ENCODE measurements around the gene P3H3.
A peak's percentile ranks its signal among the peaks of the same experiment; 100 is the strongest.

P3H3 gene

DNA sequence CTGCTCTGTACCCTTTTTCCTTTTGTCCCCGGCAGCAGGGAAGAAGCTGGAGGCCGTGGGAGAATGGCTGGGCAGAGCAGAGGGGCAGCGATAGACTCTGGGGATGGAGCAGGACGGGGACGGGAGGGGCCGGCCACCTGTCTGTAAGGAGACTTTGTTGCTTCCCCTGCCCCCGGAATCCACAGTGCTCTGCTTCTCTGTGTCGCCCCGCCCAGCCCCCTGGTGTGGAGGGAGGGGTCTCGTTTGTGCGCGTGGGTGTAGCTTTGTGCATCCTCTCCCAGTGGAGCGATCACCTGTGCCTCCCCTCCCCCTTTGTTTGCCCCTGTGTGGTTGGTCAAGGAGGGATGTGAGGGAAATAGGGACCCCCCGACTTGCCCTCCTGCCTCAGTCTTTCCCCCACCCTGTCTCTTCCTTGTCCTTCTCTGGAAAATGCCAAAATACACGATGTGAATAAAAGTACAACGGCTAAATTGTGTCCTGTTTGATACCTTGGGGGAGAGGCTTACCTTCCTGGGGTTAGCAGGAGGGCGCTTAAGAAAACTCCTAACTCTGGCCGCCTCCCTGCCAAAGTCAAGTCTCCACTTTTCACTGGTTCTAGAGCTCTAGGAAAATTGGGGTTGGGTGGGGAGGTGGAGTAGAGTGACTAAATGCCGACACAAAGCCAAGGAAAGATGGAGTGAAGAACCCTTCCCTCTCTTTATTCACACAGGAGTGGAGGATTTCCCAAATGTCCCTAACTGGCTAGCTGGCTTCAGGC is 38.1 kb downstream of the P3H3 start:
- POLR2A ChIA-PET: interaction anchor here (0.6 to 7.6 kb wide), 18 partner anchors 12 to 356 kb away, joined by 3 to 183 read pairs (median 6); partner anchors contain the start of genes C12orf57, CDCA3, COPS7A and LRRC23
- Histone ChIP-seq H3K27ac (ENCODE audit: extremely low read depth, low read depth, low read length) (no peak overlapping the region), H3K36me3 (ENCODE audit: control insufficient read depth in 2 of 2, insufficient read depth in 1 of 2, low read length in 2 of 2) (peaks cover 13 to 79% of the 10 kb centered on the region in 2 experiments)

More for the DNA sequence above, 38.1 kb downstream of the P3H3 start:
- TF ChIP-seq YY1 (tag by site-specific recombination; IDR thresholded peaks at IDR 0.05) (no peak), GLIS2 (tag by site-specific recombination; IDR thresholded peaks at IDR 0.05) (peak; percentile 35), ZNF391 (tag by site-specific recombination; IDR thresholded peaks at IDR 0.05; ENCODE audit: borderline replicate concordance, low read depth) (no peak), GLIS1 (tag by site-specific recombination; IDR thresholded peaks at IDR 0.05) (0 out of 2 replicates have a peak, but pooled peaks have one; percentile 7), ZNF114 (tag by site-specific recombination; IDR thresholded peaks at IDR 0.05) (no peak), ZNF302 (tag by site-specific recombination; IDR thresholded peaks at IDR 0.05; ENCODE audit: low read depth) (no peak), ZNF202 (tag by site-specific recombination; IDR thresholded peaks at IDR 0.05; ENCODE audit: borderline replicate concordance) (no peak), EGR2 (tag by site-specific recombination; IDR thresholded peaks at IDR 0.05; ENCODE audit: low read depth) (peak; percentile 36; the same call in 1 of the 2 replicates), ZNF449 (tag by site-specific recombination; IDR thresholded peaks at IDR 0.05) (no peak), ZFP37 (tag by site-specific recombination; IDR thresholded peaks at IDR 0.05) (no peak), RBAK (tag by site-specific recombination; IDR thresholded peaks at IDR 0.05) (no peak), BCL6B (tag by site-specific recombination; IDR thresholded peaks at IDR 0.05) (no peak), ZFHX2 (tag by site-specific recombination; conservative IDR thresholded peaks at IDR 0.05) (peak; percentile 45), ZBTB17 (tag by site-specific recombination; IDR thresholded peaks at IDR 0.05) (no peak), ZNF692 (tag by site-specific recombination; IDR thresholded peaks at IDR 0.05) (no peak), ZNF514 (tag by site-specific recombination; IDR thresholded peaks at IDR 0.05) (no peak), KLF8 (tag by site-specific recombination; IDR thresholded peaks at IDR 0.05) (no peak), KLF1 (tag by site-specific recombination; IDR thresholded peaks at IDR 0.05) (peak; percentile 90), SP2 (tag by site-specific recombination; IDR thresholded peaks at IDR 0.05) (peak; percentile 34; the same call in 1 of the 2 replicates), SCRT2 (tag by site-specific recombination; IDR thresholded peaks at IDR 0.05) (peak; percentile 45; the same call in 1 of the 2 replicates), ZNF394 (tag by site-specific recombination; IDR thresholded peaks at IDR 0.05; ENCODE audit: borderline replicate concordance) (no peak)
- TF ChIP-seq, protein P1, sequence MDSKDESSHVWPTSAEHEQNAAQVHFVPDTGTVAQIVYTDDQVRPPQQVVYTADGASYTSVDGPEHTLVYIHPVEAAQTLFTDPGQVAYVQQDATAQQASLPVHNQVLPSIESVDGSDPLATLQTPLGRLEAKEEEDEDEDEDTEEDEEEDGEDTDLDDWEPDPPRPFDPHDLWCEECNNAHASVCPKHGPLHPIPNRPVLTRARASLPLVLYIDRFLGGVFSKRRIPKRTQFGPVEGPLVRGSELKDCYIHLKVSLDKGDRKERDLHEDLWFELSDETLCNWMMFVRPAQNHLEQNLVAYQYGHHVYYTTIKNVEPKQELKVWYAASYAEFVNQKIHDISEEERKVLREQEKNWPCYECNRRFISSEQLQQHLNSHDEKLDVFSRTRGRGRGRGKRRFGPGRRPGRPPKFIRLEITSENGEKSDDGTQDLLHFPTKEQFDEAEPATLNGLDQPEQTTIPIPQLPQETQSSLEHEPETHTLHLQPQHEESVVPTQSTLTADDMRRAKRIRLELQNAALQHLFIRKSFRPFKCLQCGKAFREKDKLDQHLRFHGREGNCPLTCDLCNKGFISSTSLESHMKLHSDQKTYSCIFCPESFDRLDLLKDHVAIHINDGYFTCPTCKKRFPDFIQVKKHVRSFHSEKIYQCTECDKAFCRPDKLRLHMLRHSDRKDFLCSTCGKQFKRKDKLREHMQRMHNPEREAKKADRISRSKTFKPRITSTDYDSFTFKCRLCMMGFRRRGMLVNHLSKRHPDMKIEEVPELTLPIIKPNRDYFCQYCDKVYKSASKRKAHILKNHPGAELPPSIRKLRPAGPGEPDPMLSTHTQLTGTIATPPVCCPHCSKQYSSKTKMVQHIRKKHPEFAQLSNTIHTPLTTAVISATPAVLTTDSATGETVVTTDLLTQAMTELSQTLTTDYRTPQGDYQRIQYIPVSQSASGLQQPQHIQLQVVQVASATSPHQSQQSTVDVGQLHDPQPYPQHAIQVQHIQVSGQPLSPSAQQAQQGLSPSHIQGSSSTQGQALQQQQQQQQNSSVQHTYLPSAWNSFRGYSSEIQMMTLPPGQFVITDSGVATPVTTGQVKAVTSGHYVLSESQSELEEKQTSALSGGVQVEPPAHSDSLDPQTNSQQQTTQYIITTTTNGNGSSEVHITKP (tag by site-specific recombination; IDR thresholded peaks at IDR 0.05): 0 out of 2 replicates have a peak, but pooled peaks have one; percentile 37
- H3K9me3 ChIP-seq (ENCODE audit: control insufficient read depth, insufficient read depth, low read depth, low read length): no peaks in the 10 kb centered on the region
- H3K4me1 ChIP-seq (ENCODE audit: control insufficient read depth, insufficient read depth, low read length): peaks cover 6% of the 10 kb centered on the region
- 0 out of 2 replicates have a peak overlapping the region, but pooled peaks have one; percentile 87 for H3K4me3 ChIP-seq (ENCODE audit: low read depth, low read length)
- CTCF ChIA-PET: interaction anchor here (0.9 to 1.5 kb wide), 5 partner anchors 15 to 114 kb away, joined by 3 to 6 read pairs (median 3); partner anchors contain the start of genes CDCA3 and MLF2
